H9 (cell line): ENCODE data around the gene FTO. TPM values are rescaled to one million over a fixed set of nuclear protein-coding genes. Genes with fewer than 3 reads are reported as not detected.

Experiments
- DNase-seq: peaks from one replicate; pipeline ENCODE4 v3.0.0-alpha.2; 2017
- H2AFZ ChIP-seq: one replicate; pipeline ENCODE4 v1.6.1; 2013; ENCODE audit warnings: mild to moderate bottlenecking, low read length, control low read depth, moderate library complexity
- H2AK5ac ChIP-seq: 2 replicates; pipeline ENCODE4 v1.6.1; 2013; ENCODE audit warnings: low read length, control low read depth, mixed read lengths; ENCODE audit not compliant: insufficient read length
- H2BK120ac ChIP-seq: one replicate; pipeline ENCODE4 v1.6.1; 2013; ENCODE audit warnings: low read depth, mild to moderate bottlenecking, low read length, control low read depth, inconsistent platforms; ENCODE audit not compliant: poor library complexity, severe bottlenecking
- H2BK12ac ChIP-seq: 2 replicates; pipeline ENCODE4 v1.6.1; 2013; ENCODE audit warnings: low read length, control low read depth, mixed read lengths, low read depth; ENCODE audit not compliant: insufficient read length
- H2BK15ac ChIP-seq: 2 replicates; pipeline ENCODE4 v1.6.1; 2013; ENCODE audit warnings: low read depth, low read length, control low read depth
- H2BK20ac ChIP-seq: one replicate; pipeline ENCODE4 v1.6.1; 2013; ENCODE audit warnings: low read depth, mild to moderate bottlenecking, low read length, control low read depth, inconsistent platforms; ENCODE audit not compliant: poor library complexity, severe bottlenecking
- H2BK5ac ChIP-seq: 2 replicates; pipeline ENCODE4 v1.6.1; 2013; ENCODE audit warnings: low read length, control low read depth, mixed read lengths; ENCODE audit not compliant: insufficient read length
- H3K14ac ChIP-seq: 2 replicates; pipeline ENCODE4 v1.6.1; 2013; ENCODE audit warnings: low read length, control low read depth; ENCODE audit not compliant: insufficient read depth
- H3K18ac ChIP-seq: 2 replicates; pipeline ENCODE4 v1.6.1; 2013; ENCODE audit warnings: low read depth, mild to moderate bottlenecking, mixed read lengths, low read length, control low read depth; ENCODE audit not compliant: insufficient read length
- H3K23ac ChIP-seq: 2 replicates; pipeline ENCODE4 v1.6.1; 2013; ENCODE audit warnings: low read length, control low read depth, mixed read lengths, low read depth; ENCODE audit not compliant: insufficient read length
- H3K23me2 ChIP-seq: 2 replicates; pipeline ENCODE4 v1.6.1; 2013; ENCODE audit warnings: low read depth, mild to moderate bottlenecking, mixed read lengths, low read length, control low read depth; ENCODE audit not compliant: insufficient read length, poor library complexity, severe bottlenecking
- H3K27ac ChIP-seq: 2 replicates; pipeline ENCODE4 v1.5.1; 2013; ENCODE audit warnings: low read length, control low read depth, mixed read lengths, low read depth; ENCODE audit not compliant: insufficient read length
- H3K27me3 ChIP-seq: 2 replicates; pipeline ENCODE4 v1.6.1; 2013; ENCODE audit warnings: low read length, control low read depth, inconsistent platforms; ENCODE audit not compliant: insufficient read depth
- H3K4ac ChIP-seq: 2 replicates; pipeline ENCODE4 v1.6.1; 2013; ENCODE audit warnings: low read depth, mild to moderate bottlenecking, control low read depth, inconsistent platforms, low read length, moderate library complexity
- H3K4me1 ChIP-seq: 2 replicates; pipeline ENCODE4 v1.6.1; 2013; ENCODE audit warnings: low read length, control low read depth, inconsistent platforms; ENCODE audit not compliant: insufficient read depth
- H3K4me2 ChIP-seq: 2 replicates; pipeline ENCODE4 v1.6.1; 2013; ENCODE audit warnings: low read length, control low read depth, mixed read lengths; ENCODE audit not compliant: insufficient read length, insufficient read depth
- H3K56ac ChIP-seq: 2 replicates; pipeline ENCODE4 v1.6.1; 2013; ENCODE audit warnings: low read depth, mild to moderate bottlenecking, mixed read lengths, low read length, control low read depth; ENCODE audit not compliant: insufficient read length
- H3K79me1 ChIP-seq: 2 replicates; pipeline ENCODE4 v1.6.1; 2013; ENCODE audit warnings: low read depth, mild to moderate bottlenecking, moderate library complexity, low read length, control low read depth, inconsistent platforms; ENCODE audit not compliant: insufficient read depth, poor library complexity, severe bottlenecking
- H3K79me2 ChIP-seq: 2 replicates; pipeline ENCODE4 v1.6.1; 2013; ENCODE audit warnings: low read length, control low read depth, inconsistent platforms; ENCODE audit not compliant: insufficient read depth
- H3K9ac ChIP-seq: 2 replicates; pipeline ENCODE4 v1.6.1; 2013; ENCODE audit warnings: low read length, control low read depth, mixed read lengths; ENCODE audit not compliant: insufficient read length; ENCODE audit errors: extremely low read depth
- H3K9me3 ChIP-seq: one replicate; pipeline ENCODE4 v1.6.1; 2013; ENCODE audit warnings: low read depth, low read length, inconsistent platforms; ENCODE audit not compliant: control insufficient read depth
- H3T11ph ChIP-seq: one replicate; pipeline ENCODE4 v1.6.1; 2013; ENCODE audit warnings: mild to moderate bottlenecking, low read length, control low read depth, inconsistent platforms
- H4K20me1 ChIP-seq: one replicate; pipeline ENCODE4 v1.6.1; 2013; ENCODE audit not compliant: control insufficient read depth, insufficient read length, insufficient read depth
- H4K5ac ChIP-seq: 2 replicates; pipeline ENCODE4 v1.6.1; 2013; ENCODE audit warnings: low read depth, mild to moderate bottlenecking, mixed read lengths, low read length, control low read depth; ENCODE audit not compliant: insufficient read length
- H4K8ac ChIP-seq: replicated peaks from 2 replicates; pipeline ENCODE4 v1.6.1; 2013; ENCODE audit warnings: low read length, control low read depth, mixed read lengths, low read depth; ENCODE audit not compliant: insufficient read length
- H4K91ac ChIP-seq: 2 replicates; pipeline ENCODE4 v1.6.1; 2013; ENCODE audit warnings: low read depth, mild to moderate bottlenecking, moderate library complexity, mixed read lengths, low read length, control low read depth; ENCODE audit not compliant: insufficient read length
- H3K27ac Mint-ChIP-seq, 3 experiments: 2 replicates in 2 of 3; 3 replicates in 1 of 3; pipeline ENCODE4 v1.8.0; 2020 to 2021; ENCODE audit warnings: mixed read lengths in 3 of 3, mild to moderate bottlenecking in 1 of 3, moderate library complexity in 1 of 3
- H3K27me3 Mint-ChIP-seq: 2 replicates; pipeline ENCODE4 v1.8.0; 2021; ENCODE audit warnings: low read depth, mild to moderate bottlenecking, moderate library complexity, mixed read lengths
- H3K36me3 Mint-ChIP-seq, 3 experiments: 2 replicates in 2 of 3; 3 replicates in 1 of 3; pipeline ENCODE4 v1.8.0; 2020 to 2021; ENCODE audit warnings: low read depth in 3 of 3, mixed read lengths in 3 of 3; ENCODE audit not compliant: insufficient read depth in 1 of 3
- H3K4me1 Mint-ChIP-seq, 2 experiments: 2 replicates each; pipeline ENCODE4 v1.8.0; 2020; ENCODE audit warnings: mixed read lengths in 2 of 2
- H3K4me3 Mint-ChIP-seq, 2 experiments: 2 replicates in 1 of 2; 3 replicates in 1 of 2; pipeline ENCODE4 v1.8.0; 2020 to 2021; ENCODE audit warnings: mild to moderate bottlenecking in 2 of 2, mixed read lengths in 2 of 2, moderate library complexity in 1 of 2
- H3K9me3 Mint-ChIP-seq, 2 experiments: 2 replicates in 1 of 2; 3 replicates in 1 of 2; pipeline ENCODE4 v1.8.0; 2020; ENCODE audit warnings: mild to moderate bottlenecking in 2 of 2, mixed read lengths in 2 of 2, moderate library complexity in 1 of 2
- CTCF ChIP-seq: fragments of 200-600 bp; sonication (generic); conservative IDR thresholded peaks from 3 replicates; pipeline ENCODE4 v1.8.0; 2021; ENCODE audit warnings: antibody characterized with exemption, mild to moderate bottlenecking
- WGBS: extraction: QIAGEN DNeasy Blood & Tissue Kit; methylation state at CpG from one replicate; pipeline ENCODE4 v1.1.7; 2013; ENCODE audit warnings: missing lambda C conversion rate, low lambda C conversion rate, mixed read lengths; ENCODE audit not compliant: insufficient read length; ENCODE audit errors: extremely low coverage; 5-methylcytosine and 5-hydroxymethylcytosine counted together
- total RNA-seq: library from RNA; stranded (reverse); gene quantifications from 2 replicates; pipeline ENCODE4 v1.2.1, GENCODE V29; 2021

FTO gene
- total RNA-seq, 1 experiment from 2014 or later = 67.9 TPM

GRCh38 chr16:53829186-53829747, 125.3 kb downstream of the FTO start:
- Histone ChIP-seq H3K4ac (no peak overlapping the region), H3K27ac (no peak overlapping the region), H2AK5ac (no peak overlapping the region), H3K23ac (no peak overlapping the region), H3K23me2 (no peaks in the 10 kb centered on the region), H3K4me1 (no peaks in the 10 kb centered on the region), H4K20me1 (no peaks in the 10 kb centered on the region), H4K91ac (no peak overlapping the region), H4K8ac (no peak overlapping the region), H3K79me1 (no peaks in the 10 kb centered on the region), H3K9ac (no peak overlapping the region), H2BK12ac (no peak overlapping the region), H3K14ac (no peak overlapping the region), H2BK120ac (no peak overlapping the region), H3K79me2 (no peaks in the 10 kb centered on the region), H3K18ac (no peak overlapping the region), H3K9me3 (no peaks in the 10 kb centered on the region), H3T11ph (no peak overlapping the region), H3K27me3 (no peaks in the 10 kb centered on the region), H2BK20ac (no peak overlapping the region), H2BK15ac (no peak overlapping the region), H2BK5ac (no peak overlapping the region), H3K4me2 (no peak overlapping the region), H2AFZ (no peak overlapping the region), H4K5ac (no peak overlapping the region), H3K56ac (no peak overlapping the region)
- no CpG with 5 or more reads among the region's 3 CpGs for WGBS
- no peaks in the 10 kb centered on the region; a peak in 1 of 5 replicates for H3K9me3 Mint-ChIP-seq
- H3K36me3 Mint-ChIP-seq = peaks cover 0 to 17% (median 12%) of the 10 kb centered on the region in 3 experiments; a peak in 5 of 7 replicates
- no peak overlapping the region for H3K4me3 Mint-ChIP-seq
- no peak for DNase-seq
- no peaks in the 10 kb centered on the region for H3K27me3 Mint-ChIP-seq
- TF ChIP-seq CTCF = no peak
- H3K4me1 Mint-ChIP-seq = peaks cover 10 to 14% of the 10 kb centered on the region in 2 experiments
- no peak overlapping the region for H3K27ac Mint-ChIP-seq
